ENCODE data around the gene ADGRG1.

ADGRG1 gene

DNA sequence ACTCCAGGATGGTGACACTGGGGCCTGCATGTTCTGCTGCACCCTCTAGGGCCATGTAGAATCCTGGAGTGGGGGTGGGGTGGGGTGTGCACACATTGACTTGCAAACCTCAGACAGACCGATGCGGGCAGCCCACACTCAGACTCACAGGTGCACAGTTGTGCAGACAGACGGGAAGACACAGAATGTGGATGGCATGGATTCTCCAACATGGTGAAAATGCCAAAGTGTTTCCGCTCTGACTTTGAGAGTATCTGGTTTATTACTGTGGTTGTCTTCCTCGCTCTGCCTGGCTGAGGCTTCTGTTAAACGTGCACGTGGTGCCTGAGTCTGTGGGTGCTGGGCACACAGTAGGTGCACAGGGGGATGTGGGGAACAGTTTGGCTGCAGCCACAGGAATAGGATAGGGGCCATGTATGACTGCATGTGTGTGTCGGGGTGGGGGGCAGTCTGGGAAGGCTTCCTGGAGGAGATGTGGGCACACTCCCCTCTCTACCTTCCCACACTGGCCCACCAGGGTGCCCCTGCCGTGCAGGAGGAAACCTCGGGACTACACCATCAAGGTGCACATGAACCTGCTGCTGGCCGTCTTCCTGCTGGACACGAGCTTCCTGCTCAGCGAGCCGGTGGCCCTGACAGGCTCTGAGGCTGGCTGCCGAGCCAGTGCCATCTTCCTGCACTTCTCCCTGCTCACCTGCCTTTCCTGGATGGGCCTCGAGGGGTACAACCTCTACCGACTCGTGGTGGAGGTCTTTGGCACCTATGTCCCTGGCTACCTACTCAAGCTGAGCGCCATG lies 30.6 kb downstream of the ADGRG1 start:
- TF ChIP-seq, protein P1, sequence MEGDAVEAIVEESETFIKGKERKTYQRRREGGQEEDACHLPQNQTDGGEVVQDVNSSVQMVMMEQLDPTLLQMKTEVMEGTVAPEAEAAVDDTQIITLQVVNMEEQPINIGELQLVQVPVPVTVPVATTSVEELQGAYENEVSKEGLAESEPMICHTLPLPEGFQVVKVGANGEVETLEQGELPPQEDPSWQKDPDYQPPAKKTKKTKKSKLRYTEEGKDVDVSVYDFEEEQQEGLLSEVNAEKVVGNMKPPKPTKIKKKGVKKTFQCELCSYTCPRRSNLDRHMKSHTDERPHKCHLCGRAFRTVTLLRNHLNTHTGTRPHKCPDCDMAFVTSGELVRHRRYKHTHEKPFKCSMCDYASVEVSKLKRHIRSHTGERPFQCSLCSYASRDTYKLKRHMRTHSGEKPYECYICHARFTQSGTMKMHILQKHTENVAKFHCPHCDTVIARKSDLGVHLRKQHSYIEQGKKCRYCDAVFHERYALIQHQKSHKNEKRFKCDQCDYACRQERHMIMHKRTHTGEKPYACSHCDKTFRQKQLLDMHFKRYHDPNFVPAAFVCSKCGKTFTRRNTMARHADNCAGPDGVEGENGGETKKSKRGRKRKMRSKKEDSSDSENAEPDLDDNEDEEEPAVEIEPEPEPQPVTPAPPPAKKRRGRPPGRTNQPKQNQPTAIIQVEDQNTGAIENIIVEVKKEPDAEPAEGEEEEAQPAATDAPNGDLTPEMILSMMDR (IDR thresholded peaks at IDR 0.05), result no peak
- intact Hi-C loops (cut with DNase I; ENCODE audit: low total_unique reads), result no loop called here
- no peaks in the 10 kb centered on the region for H3K4me1 ChIP-seq
- peaks cover 0 to 67% (median 0%) of the 10 kb centered on the region in 3 donors for H3K36me3 ChIP-seq
- no peak overlapping the region for H3K27ac ChIP-seq
- H3K4me3 ChIP-seq, result no peak overlapping the region
- peaks cover 0 to 16% of the 10 kb centered on the region in 2 donors for H3K27me3 ChIP-seq
- H3K9me3 ChIP-seq, result no peaks in the 10 kb centered on the region
- no peak for DNase-seq

DNA sequence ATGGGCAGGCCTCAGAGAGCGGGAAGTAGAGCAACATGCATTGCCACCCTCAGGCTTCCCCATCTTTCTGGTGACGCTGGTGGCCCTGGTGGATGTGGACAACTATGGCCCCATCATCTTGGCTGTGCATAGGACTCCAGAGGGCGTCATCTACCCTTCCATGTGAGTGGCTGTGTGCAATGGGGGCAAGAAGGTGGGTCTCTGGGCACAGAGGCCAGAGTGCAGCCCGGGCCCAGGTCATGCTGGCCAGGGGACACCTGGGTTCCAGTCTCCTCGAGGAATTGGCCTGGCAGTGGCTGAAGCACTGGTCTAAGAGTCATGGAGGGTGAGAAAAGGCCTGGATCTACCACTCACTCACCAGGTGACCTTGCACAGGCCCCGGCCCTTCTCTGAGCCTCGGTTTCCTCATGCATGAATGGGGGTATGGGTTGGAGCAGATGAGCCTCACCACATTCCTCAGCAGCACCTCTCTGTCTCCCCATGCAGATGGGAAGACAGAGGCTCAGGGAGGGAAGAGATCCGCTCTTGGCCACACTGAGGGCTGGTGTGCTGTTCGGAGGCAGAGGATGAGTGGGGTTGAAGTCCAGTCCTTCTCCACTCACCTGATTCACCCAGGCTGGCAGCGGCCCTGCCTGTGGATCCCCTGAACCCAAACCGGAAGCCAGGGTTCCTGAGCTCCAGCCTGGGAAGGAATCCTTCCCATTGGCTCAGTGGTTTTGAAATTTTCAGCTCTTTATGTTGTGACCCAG lies 32.5 kb downstream of the ADGRG1 start:
- Histone ChIP-seq H3K27ac (no peak overlapping the region), H3K4me3 (no peak overlapping the region), H3K36me3 (peaks cover 0 to 73% (median 0%) of the 10 kb centered on the region in 3 donors), H3K9me3 (no peaks in the 10 kb centered on the region), H3K4me1 (no peaks in the 10 kb centered on the region), H3K27me3 (peaks cover 0 to 13% of the 10 kb centered on the region in 2 donors)
- DNase-seq, result no peak
- TF ChIP-seq, protein P1 (IDR thresholded peaks at IDR 0.05), result no peak
- intact Hi-C loops (cut with DNase I; ENCODE audit: low total_unique reads), result no loop called here

DNA sequence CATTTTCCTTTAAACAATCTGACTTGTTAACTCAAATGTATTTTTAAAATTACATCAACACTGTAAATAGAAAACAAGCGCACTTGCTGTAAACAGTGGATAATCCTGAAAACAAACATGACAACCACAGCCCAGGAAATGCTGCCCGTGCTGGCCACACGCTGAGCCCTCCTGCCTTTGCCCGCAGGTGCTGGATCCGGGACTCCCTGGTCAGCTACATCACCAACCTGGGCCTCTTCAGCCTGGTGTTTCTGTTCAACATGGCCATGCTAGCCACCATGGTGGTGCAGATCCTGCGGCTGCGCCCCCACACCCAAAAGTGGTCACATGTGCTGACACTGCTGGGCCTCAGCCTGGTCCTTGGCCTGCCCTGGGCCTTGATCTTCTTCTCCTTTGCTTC lies 33.1 kb downstream of the ADGRG1 start:
- Histone ChIP-seq H3K36me3 (peaks cover 0 to 73% (median 0%) of the 10 kb centered on the region in 3 donors), H3K4me1 (no peaks in the 10 kb centered on the region), H3K27ac (no peak overlapping the region), H3K27me3 (peaks cover 0 to 12% of the 10 kb centered on the region in 2 donors), H3K4me3 (no peak overlapping the region), H3K9me3 (no peaks in the 10 kb centered on the region)
- TF ChIP-seq, protein P1 (IDR thresholded peaks at IDR 0.05), result no peak
- no peak for DNase-seq
- intact Hi-C loops (cut with DNase I; ENCODE audit: low total_unique reads), result no loop called here

DNA sequence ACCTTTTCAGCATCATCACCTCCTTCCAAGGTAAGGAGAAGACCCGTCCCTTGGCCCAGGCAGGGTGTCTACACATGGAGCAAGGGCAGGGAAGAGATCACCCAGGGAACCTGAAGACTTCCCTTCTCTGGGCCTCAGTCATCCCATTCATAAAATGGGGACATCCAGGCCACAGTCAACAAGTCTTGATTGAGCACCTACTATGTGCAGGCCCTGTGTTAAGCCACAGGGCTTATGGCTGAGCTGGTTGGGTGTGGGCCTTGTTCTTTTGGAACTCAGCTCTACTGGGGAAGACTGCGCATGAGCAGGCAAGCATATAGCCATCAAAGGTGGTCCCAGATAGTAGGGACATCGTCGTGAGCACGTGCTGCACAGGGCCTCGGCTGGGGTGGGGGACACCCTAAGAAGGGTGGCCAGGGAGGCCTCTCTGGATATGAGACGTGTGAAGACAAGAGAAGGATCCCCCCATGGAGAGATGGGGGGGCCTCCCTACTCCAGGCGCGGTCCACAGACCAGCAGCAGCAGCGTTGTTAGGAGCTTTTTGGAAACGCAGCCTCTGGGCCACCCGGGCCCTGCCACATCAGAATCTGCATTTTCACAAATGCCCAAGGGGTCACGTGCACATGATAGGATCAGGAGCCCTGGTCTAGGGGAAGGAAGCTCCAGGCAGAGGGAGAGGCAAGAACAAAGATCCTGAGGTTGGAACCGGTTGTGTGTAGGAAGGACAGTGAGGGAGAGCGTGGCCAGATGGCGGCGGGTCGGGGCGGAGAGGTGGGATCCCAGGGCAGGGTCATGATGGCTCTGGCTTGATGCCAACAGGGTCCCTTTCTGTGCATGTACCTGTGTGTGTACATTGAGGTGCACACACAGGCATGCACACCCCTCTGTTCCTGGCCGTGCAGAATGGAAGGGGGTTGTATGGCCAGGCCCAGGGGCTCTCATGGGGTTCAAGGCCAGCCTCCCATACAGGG lies 33.8 kb downstream of the ADGRG1 start:
- Histone ChIP-seq H3K4me3 (no peak overlapping the region), H3K27ac (no peak overlapping the region), H3K27me3 (peaks cover 0 to 8% of the 10 kb centered on the region in 2 donors), H3K4me1 (no peaks in the 10 kb centered on the region), H3K36me3 (peaks cover 0 to 70% (median 0%) of the 10 kb centered on the region in 3 donors), H3K9me3 (no peaks in the 10 kb centered on the region)
- no peak for DNase-seq
- intact Hi-C loops (cut with DNase I; ENCODE audit: low total_unique reads), result no loop called here
- TF ChIP-seq, protein P1 (IDR thresholded peaks at IDR 0.05), result no peak

DNA sequence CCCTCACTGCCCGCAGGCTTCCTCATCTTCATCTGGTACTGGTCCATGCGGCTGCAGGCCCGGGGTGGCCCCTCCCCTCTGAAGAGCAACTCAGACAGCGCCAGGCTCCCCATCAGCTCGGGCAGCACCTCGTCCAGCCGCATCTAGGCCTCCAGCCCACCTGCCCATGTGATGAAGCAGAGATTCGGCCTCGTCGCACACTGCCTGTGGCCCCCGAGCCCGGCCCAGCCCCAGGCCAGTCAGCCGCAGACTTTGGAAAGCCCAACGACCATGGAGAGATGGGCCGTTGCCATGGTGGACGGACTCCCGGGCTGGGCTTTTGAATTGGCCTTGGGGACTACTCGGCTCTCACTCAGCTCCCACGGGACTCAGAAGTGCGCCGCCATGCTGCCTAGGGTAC lies 35.0 kb downstream of the ADGRG1 start:
- Histone ChIP-seq H3K36me3 (peaks cover 0 to 63% (median 0%) of the 10 kb centered on the region in 3 donors), H3K27ac (no peak overlapping the region), H3K4me1 (no peaks in the 10 kb centered on the region), H3K4me3 (no peak overlapping the region), H3K27me3 (peaks cover 0 to 13% of the 10 kb centered on the region in 2 donors), H3K9me3 (no peaks in the 10 kb centered on the region)
- intact Hi-C loops (cut with DNase I; ENCODE audit: low total_unique reads), result no loop called here
- TF ChIP-seq, protein P1 (IDR thresholded peaks at IDR 0.05), result no peak
- DNase-seq, result no peak

Measured in tibial artery (tissue), 4 donors.